Raji (cell line): ENCODE results near the gene CXXC5.

Experiments
- POLR2A ChIP-seq: IDR thresholded peaks from 2 replicates; pipeline ENCODE4 v1.6.1; 2011; ENCODE audit warnings: low read depth, low read length, control low read depth; ENCODE audit not compliant: insufficient read depth

CXXC5 gene

GRCh38 chr5:139646912-139647505 is 1.1 kb upstream of the CXXC5 start:
- TF ChIP-seq POLR2A = no peak

GRCh38 chr5:139647506-139648204 is 494 bp upstream of the CXXC5 start:
- no peak for TF ChIP-seq POLR2A

GRCh38 chr5:139649082-139649991 is 1.2 kb downstream of the CXXC5 start:
- TF ChIP-seq POLR2A = peak; percentile 13; the same call in 1 of the 2 replicates

- TF ChIP-seq POLR2A = no peak
Measured at GRCh38 chr5:139650031-139650688, 2.0 kb downstream of the CXXC5 start.

- TF ChIP-seq POLR2A = 0 out of 2 replicates have a peak, but pooled peaks have one; percentile 26
Measured at GRCh38 chr5:139650689-139651042, 2.5 kb downstream of the CXXC5 start.

- TF ChIP-seq POLR2A = 0 out of 2 replicates have a peak, but pooled peaks have one; percentile 1
Measured at GRCh38 chr5:139651043-139651834, 3.1 kb downstream of the CXXC5 start.

GRCh38 chr5:139651853-139652787 is 4.0 kb downstream of the CXXC5 start:
- TF ChIP-seq POLR2A = peak; percentile 57; the same call in 1 of the 2 replicates

- TF ChIP-seq POLR2A = no peak
Measured at GRCh38 chr5:139652788-139653241, 4.7 kb downstream of the CXXC5 start.

GRCh38 chr5:139653616-139654015 is 5.5 kb downstream of the CXXC5 start:
- no peak for TF ChIP-seq POLR2A

GRCh38 chr5:139654464-139654863 is 6.3 kb downstream of the CXXC5 start:
- no peak for TF ChIP-seq POLR2A

- no peak for TF ChIP-seq POLR2A
Measured at GRCh38 chr5:139654871-139655491, 6.8 kb downstream of the CXXC5 start.

GRCh38 chr5:139655727-139656271 is 7.7 kb downstream of the CXXC5 start:
- TF ChIP-seq POLR2A = no peak
